Measurements from ENCODE around the gene ATP1A4. TPM values are rescaled to one million over a fixed set of nuclear protein-coding genes. Genes with fewer than 3 reads are reported as not detected.

ATP1A4 gene
- total RNA-seq, 2 experiments from 2014 or later: not detected

- Histone ChIP-seq H4K20me1 (ENCODE audit: insufficient read depth, low read length) (no peaks in the 10 kb centered on the region), H3K9me3 (ENCODE audit: low read length) (no peaks in the 10 kb centered on the region), H3K36me3 (ENCODE audit: insufficient read depth, low read length) (no peaks in the 10 kb centered on the region), H3K9me2 (ENCODE audit: insufficient read depth, low read length) (no peaks in the 10 kb centered on the region), H3K4me2 (ENCODE audit: low read length) (no peak overlapping the region), H3K4me1 (ENCODE audit: insufficient read depth, low read length, poor library complexity, severe bottlenecking) (peaks cover 8% of the 10 kb centered on the region), H3K79me2 (ENCODE audit: insufficient read depth, low read depth, low read length) (no peaks in the 10 kb centered on the region), H2AFZ (ENCODE audit: low read length) (no peak overlapping the region), H3K27ac (ENCODE audit: low read depth, low read length, poor library complexity, severe bottlenecking) (no peak overlapping the region), H3K4me3 (ENCODE audit: low read depth, low read length, poor library complexity, severe bottlenecking) (no peak overlapping the region)
- CTCF ChIA-PET (ENCODE audit: unreplicated experiment): no interaction called here
- no TSS peak for BruUV-seq (replicated peaks)
- no peak for TF ChIP-seq CTCF (conservative IDR thresholded peaks at IDR 0.05; ENCODE audit: low read length)
- no peak for TF ChIP-seq EZH2phosphoT487 (IDR thresholded peaks at IDR 0.05; ENCODE audit: borderline replicate concordance, low read depth, low read length)
- no peak for DNase-seq (ENCODE audit: low spot score)
- intact Hi-C loops (cut with micrococcal nuclease; ENCODE audit: unreplicated experiment): no loop called here
- POLR2A ChIA-PET: no interaction called here
Observed at GRCh38 chr1:160171354-160171753, 20.0 kb downstream of the ATP1A4 start.

GRCh38 chr1:160171980-160172379, 20.6 kb downstream of the ATP1A4 start:
- intact Hi-C loops (cut with micrococcal nuclease; ENCODE audit: unreplicated experiment): no loop called here
- CTCF ChIA-PET (ENCODE audit: unreplicated experiment): no interaction called here
- H2AFZ ChIP-seq (ENCODE audit: low read length): no peak overlapping the region

More at GRCh38 chr1:160171980-160172379, 20.6 kb downstream of the ATP1A4 start:
- no peak for DNase-seq (ENCODE audit: low spot score)
- Histone ChIP-seq H4K20me1 (ENCODE audit: insufficient read depth, low read length) (no peaks in the 10 kb centered on the region), H3K4me2 (ENCODE audit: low read length) (no peak overlapping the region), H3K79me2 (ENCODE audit: insufficient read depth, low read depth, low read length) (no peaks in the 10 kb centered on the region), H3K27ac (ENCODE audit: low read depth, low read length, poor library complexity, severe bottlenecking) (no peak overlapping the region), H3K4me1 (ENCODE audit: insufficient read depth, low read length, poor library complexity, severe bottlenecking) (peaks cover 8% of the 10 kb centered on the region), H3K9me3 (ENCODE audit: low read length) (no peaks in the 10 kb centered on the region), H3K36me3 (ENCODE audit: insufficient read depth, low read length) (no peaks in the 10 kb centered on the region), H3K4me3 (ENCODE audit: low read depth, low read length, poor library complexity, severe bottlenecking) (no peak overlapping the region), H3K9me2 (ENCODE audit: insufficient read depth, low read length) (no peaks in the 10 kb centered on the region)
- no peak for TF ChIP-seq EZH2phosphoT487 (IDR thresholded peaks at IDR 0.05; ENCODE audit: borderline replicate concordance, low read depth, low read length)
- no peak for TF ChIP-seq CTCF (conservative IDR thresholded peaks at IDR 0.05; ENCODE audit: low read length)
- no TSS peak for BruUV-seq (replicated peaks)
- POLR2A ChIA-PET: interaction anchor here (0.5 kb wide), 1 partner anchor 621 kb away, joined by 4 read pairs; no protein-coding TSS in a partner anchor

Measured in OCI-LY7 (cell line).